K562 (cell line): ENCODE data around the gene CST8. TPM values are rescaled to one million over a fixed set of nuclear protein-coding genes. Genes with fewer than 3 reads are reported as not detected.

ENCODE experiments used
- ATAC-seq: fragments of 200-7000 bp; cut with Tn5 transposase; 3 replicates; pipeline ENCODE4 v1.9.1; 2020; ENCODE audit warnings: moderate library complexity
- BruUV-seq: library from RNA; stranded (reverse); fragments of 400-500 nt; replicated peaks from 2 replicates; lab custom pipeline; 2021; lab: Mats Ljungman, UMichigan
- CTCF ChIA-PET: fragments of 300-600 bp; formaldehyde crosslinking; extraction: SDS; loops from one replicate; lab custom pipeline; 2021; ENCODE audit warnings: low intra/inter-chr PET ratio; lab: Yijun Ruan, JAX
- POLR2A ChIA-PET: fragments of 300-600, 350-650 bp; sonication (Branson Sonifier 250); formaldehyde crosslinking; extraction: SDS; loops from one replicate; lab custom pipeline; 2021; ENCODE audit warnings: antibody characterized with exemption, inconsistent platforms; lab: Yijun Ruan, JAX
- DNase-seq, 4 experiments: peaks; one replicate each; pipeline versions ENCODE4 v3.0.0 to v3.0.0-alpha.2; 2011 to 2018; ENCODE audit warnings: low spot score in 3 of 4, mixed read lengths in 3 of 4; ENCODE audit errors: extremely low read depth in 1 of 4
- FAIRE-seq: peaks from 2 replicates; lab custom pipeline; 2011; peaks lifted over from hg19 to GRCh38; lab: Jason Lieb, UNC
- H2AFZ ChIP-seq: 2 replicates; pipeline ENCODE4 v1.6.0; 2011; ENCODE audit warnings: low read depth, low read length, control low read depth, inconsistent platforms
- H3K27ac ChIP-seq: fragments of 200-600 bp; 3 replicates; pipeline ENCODE4 v1.8.0; 2011; ENCODE audit warnings: low read depth, mild to moderate bottlenecking, control low read depth, inconsistent platforms, low read length, moderate library complexity, mixed read lengths; ENCODE audit errors: extremely low read depth
- H3K27me3 ChIP-seq, 2 experiments: fragments of 300-600 bp in 1 of 2; 2 replicates in 1 of 2; 3 replicates in 1 of 2; pipeline versions ENCODE4 v1.6.0 to v1.8.0; 2011; ENCODE audit warnings: inconsistent platforms in 2 of 2, low read length in 2 of 2, mild to moderate bottlenecking in 1 of 2, mixed read lengths in 1 of 2, moderate library complexity in 1 of 2; ENCODE audit not compliant: control insufficient read depth in 2 of 2, insufficient read depth in 2 of 2
- H3K36me3 ChIP-seq: fragments of 300-600 bp; 3 replicates; pipeline ENCODE4 v1.8.0; 2011; ENCODE audit warnings: mild to moderate bottlenecking, low read length, inconsistent platforms; ENCODE audit not compliant: control insufficient read depth, insufficient read depth
- H3K4me1 ChIP-seq, 2 experiments: fragments of 200-600 bp in 1 of 2; replicated peaks in 1 of 2; 2 replicates in 1 of 2; 3 replicates in 1 of 2; pipeline versions ENCODE4 v1.5.1 to v1.8.0; 2011; ENCODE audit warnings: inconsistent platforms in 2 of 2, low read length in 2 of 2, mild to moderate bottlenecking in 1 of 2, mixed read lengths in 1 of 2, moderate library complexity in 1 of 2; ENCODE audit not compliant: control insufficient read depth in 2 of 2, insufficient read depth in 2 of 2
- H3K4me2 ChIP-seq: 2 replicates; pipeline ENCODE4 v1.6.1; 2011; ENCODE audit warnings: low read length, control low read depth, inconsistent platforms, mixed read lengths; ENCODE audit not compliant: insufficient read depth
- H3K4me3 ChIP-seq: fragments of 200-600 bp; sonication (generic), shearing (Covaris generic); 2 replicates; pipeline ENCODE4 v1.5.1; 2016; ENCODE audit warnings: control low read depth, inconsistent platforms
- H3K79me2 ChIP-seq: fragments of 200-600 bp; 3 replicates; pipeline ENCODE4 v1.8.0; 2011; ENCODE audit warnings: low read length, inconsistent platforms; ENCODE audit not compliant: control insufficient read depth, insufficient read depth
- H3K9ac ChIP-seq, 2 experiments: 2 replicates each; pipeline versions ENCODE4 v1.6.0 to v1.6.1; 2011; ENCODE audit warnings: low read depth in 2 of 2, low read length in 2 of 2, control low read depth in 1 of 2, inconsistent platforms in 1 of 2, mild to moderate bottlenecking in 1 of 2, mixed read lengths in 1 of 2; ENCODE audit not compliant: insufficient read depth in 1 of 2
- H3K9me1 ChIP-seq: one replicate; pipeline ENCODE4 v1.6.0; 2011; ENCODE audit warnings: inconsistent platforms, mild to moderate bottlenecking, low read length, moderate library complexity; ENCODE audit not compliant: control insufficient read depth, insufficient read depth
- H3K9me3 ChIP-seq: replicated peaks from 2 replicates; pipeline ENCODE4 v1.5.1; 2011; ENCODE audit warnings: low read depth, low read length, inconsistent platforms; ENCODE audit not compliant: control insufficient read depth, insufficient read depth
- H4K20me1 ChIP-seq: replicated peaks from 2 replicates; pipeline ENCODE4 v1.6.1; 2011; ENCODE audit warnings: low read length, inconsistent platforms, mixed read lengths; ENCODE audit not compliant: control insufficient read depth, insufficient read depth
- CBFA2T2 ChIP-seq: fragments of 450-650 bp; conservative IDR thresholded peaks from 2 replicates; pipeline ENCODE4 v1.6.1; 2017; ENCODE audit warnings: mild to moderate bottlenecking
- FOXP1 ChIP-seq: sonication (generic); formaldehyde crosslinking; IDR thresholded peaks from 2 replicates; pipeline ENCODE4 v1.8.0; 2022; ENCODE audit warnings: mild to moderate bottlenecking, missing genetic modification reagents
- HMGN3 ChIP-seq: IDR thresholded peaks from 2 replicates; pipeline ENCODE4 v1.6.1; 2011; ENCODE audit warnings: borderline replicate concordance, low read depth, mild to moderate bottlenecking, mixed read lengths, low read length; ENCODE audit not compliant: insufficient read length; ENCODE audit errors: extremely low read depth
- MLX ChIP-seq, 2 experiments: fragments of 450-650 bp in 1 of 2; sonication (generic) in 1 of 2; formaldehyde crosslinking; conservative IDR thresholded peaks; 2 replicates each; pipeline versions ENCODE4 v1.4.0 to v1.8.1; 2020 to 2022; ENCODE audit warnings: mild to moderate bottlenecking in 1 of 2, missing genetic modification reagents in 1 of 2
- NONO ChIP-seq, 2 experiments: fragments of 200-400 bp in 1 of 2; fragments of 450-650 bp in 1 of 2; formaldehyde crosslinking in 1 of 2; IDR thresholded peaks; 2 replicates each; pipeline ENCODE4 v1.6.1; 2017; ENCODE audit warnings: low read depth in 2 of 2, mild to moderate bottlenecking in 2 of 2, moderate library complexity in 2 of 2, low read length in 1 of 2
- NRF1 ChIP-seq, 2 experiments: fragments of 450-650 bp; IDR thresholded peaks in 1 of 2; conservative IDR thresholded peaks in 1 of 2; 2 replicates each; pipeline ENCODE4 v1.6.1; 2014; ENCODE audit warnings: mild to moderate bottlenecking in 2 of 2
- ZFX ChIP-seq: sonication (generic); formaldehyde crosslinking; IDR thresholded peaks from 2 replicates; pipeline ENCODE4 v1.8.0; 2022; ENCODE audit warnings: mild to moderate bottlenecking, missing genetic modification reagents, moderate library complexity
- ZNF282 ChIP-seq: sonication (generic); formaldehyde crosslinking; IDR thresholded peaks from 2 replicates; pipeline ENCODE4 v1.8.1; 2023; ENCODE audit warnings: missing genetic modification reagents
- WGBS: fragments of 100-300 bp; shearing (Covaris generic); methylation state at CpG from one replicate; pipeline ENCODE4 v1.1.6; 2016; ENCODE audit warnings: low coverage, mixed read lengths; ENCODE audit not compliant: insufficient coverage; ENCODE audit errors: missing lambda C conversion rate; 5-methylcytosine and 5-hydroxymethylcytosine counted together
- in situ Hi-C: fragments of 300-500 bp; cut with MboI; formaldehyde crosslinking; loops from 4 replicates; pipeline ENCODE4 v1.15.0; 2018; ENCODE audit warnings: inconsistent platforms, mixed read lengths
- intact Hi-C: fragments of 100-400 bp; cut with micrococcal nuclease; formaldehyde crosslinking; loops from 2 replicates; pipeline ENCODE4 v1.14.2; 2022
- polyA plus RNA-seq, 8 experiments: library from polyadenylated mRNA; depleted of rRNA in 4 of 8; stranded (reverse) in 5 of 8; unstranded in 3 of 8; fragments of >200 nt; fragmentation: Nextera tagmentation in 2 of 8; fragmentation: Illumina TruSeq in 1 of 8; extraction: Ambion mirVana in 2 of 8; extraction: Trizol in 1 of 8; gene quantifications; 2 replicates each; pipeline versions ENCODE4 v1.2.1 to v1.2.3, GENCODE V29; 2011 to 2014; ENCODE audit warnings: inconsistent platforms in 1 of 8, missing spikeins in 1 of 8
- total RNA-seq, 7 experiments: library from RNA; depleted of rRNA in 6 of 7; stranded (reverse); fragments of >200 nt in 6 of 7; fragmentation: Illumina TruSeq in 2 of 7; extraction: Trizol in 2 of 7; gene quantifications; 2 replicates each; pipeline versions ENCODE4 v1.2.1 to v1.2.3, GENCODE V29; 2011 to 2021; ENCODE audit warnings: low replicate concordance in 1 of 7

CST8 gene
- total and polyA plus RNA-seq, 9 of the 15 experiments (the other 6 are each of a cell fraction or from before 2014, with no cell fraction given), result not detected

- no peak overlapping the region for H3K4me2 ChIP-seq
- H3K9me1 ChIP-seq, result no peaks in the 10 kb centered on the region
- H3K9me3 ChIP-seq, result no peaks in the 10 kb centered on the region
- no peaks in the 10 kb centered on the region for H3K79me2 ChIP-seq
- no peaks in the 10 kb centered on the region for H3K36me3 ChIP-seq
- DNase-seq, result no peak
- H2AFZ ChIP-seq, result no peak overlapping the region
- H4K20me1 ChIP-seq, result no peaks in the 10 kb centered on the region
- in situ Hi-C loops, result no loop called here
- peaks cover 0 to 18% of the 10 kb centered on the region in 2 experiments; a peak in 2 of 5 replicates for H3K27me3 ChIP-seq
- POLR2A ChIA-PET, result no interaction called here
- H3K9ac ChIP-seq, result no peak overlapping the region
- TF ChIP-seq NRF1 (conservative IDR thresholded peaks at IDR 0.05 in 1 of 2, IDR thresholded peaks at IDR 0.05 in 1 of 2) (peak; percentile 35 to 60; a peak in 2 of 4 replicates), FOXP1 (CRISPR knock-in tag) (no peak)
- TF ChIP-seq, all 486 proteins: peak for 1
- no peaks in the 10 kb centered on the region for H3K4me1 ChIP-seq
- BruUV-seq, result no TSS peak
- H3K27ac ChIP-seq, result no peak overlapping the region
- intact Hi-C loops, result no loop called here
- no peak overlapping the region for H3K4me3 ChIP-seq
- 3% methylated on average over 7 of the region's 12 CpGs for WGBS
- FAIRE-seq (no peak), ATAC-seq (no peak)
- CTCF ChIA-PET, result no interaction called here
These were observed 19.2 kb downstream of the CST8 start for GRCh38 chr20:23510000-23510590.

GRCh38 chr20:23513164-23513563, 22.2 kb downstream of the CST8 start:
- CTCF ChIA-PET, result no interaction called here

More at GRCh38 chr20:23513164-23513563, 22.2 kb downstream of the CST8 start:
- Histone ChIP-seq H3K4me1 (no peaks in the 10 kb centered on the region), H3K79me2 (no peaks in the 10 kb centered on the region), H3K9ac (no peak overlapping the region), H2AFZ (no peak overlapping the region), H3K4me2 (no peak overlapping the region), H4K20me1 (no peaks in the 10 kb centered on the region), H3K4me3 (no peak overlapping the region), H3K27me3 (peaks cover 0 to 23% of the 10 kb centered on the region in 2 experiments; a peak in 2 of 5 replicates), H3K36me3 (no peaks in the 10 kb centered on the region), H3K9me1 (no peaks in the 10 kb centered on the region), H3K27ac (no peak overlapping the region), H3K9me3 (no peaks in the 10 kb centered on the region)
- no TSS peak for BruUV-seq
- no peak for DNase-seq
- ATAC-seq, result no peak
- in situ Hi-C loops, result no loop called here
- TF ChIP-seq ZFX (CRISPR knock-in tag) (no peak), NONO (IDR thresholded peaks at IDR 0.05; ENCODE audit: low read depth in 2 of 2, low read length in 1 of 2) (no peak), HMGN3 (no peak), ZNF282 (CRISPR knock-in tag) (no peak), CBFA2T2 (no peak), MLX (CRISPR knock-in tag; conservative IDR thresholded peaks at IDR 0.05) (no peak)
- no peak for FAIRE-seq
- intact Hi-C loops, result no loop called here
- POLR2A ChIA-PET, result no interaction called here
